GM12878 (cell line): ENCODE measurements around the gene RAPGEF1. TPM values are rescaled to one million over a fixed set of nuclear protein-coding genes. Genes with fewer than 3 reads are reported as not detected.

Experiments used
- ATAC-seq: fragments of 200-7000 bp; cut with Tn5 transposase; 3 replicates; pipeline ENCODE4 v1.9.1; 2020; ENCODE audit warnings: mild to moderate bottlenecking, moderate library complexity
- BruUV-seq: library from RNA; stranded (reverse); fragments of 400-500 nt; replicated peaks from 2 replicates; lab custom pipeline; 2021; lab: Mats Ljungman, UMichigan
- CTCF ChIA-PET: fragments of 300-600 bp; sonication (Branson Sonifier 250); formaldehyde crosslinking; extraction: SDS; loops from one replicate; lab custom pipeline; 2021; ENCODE audit warnings: inconsistent platforms; lab: Yijun Ruan, JAX
- POLR2A ChIA-PET: fragments of 350-600 bp; formaldehyde crosslinking; extraction: SDS; loops from one replicate; lab custom pipeline; 2021; ENCODE audit warnings: inconsistent platforms; lab: Charles Lee
- RAD21 ChIA-PET: fragments of 300-600 bp; sonication (Branson Sonifier 250); formaldehyde crosslinking; loops from one replicate; lab custom pipeline; 2023; ENCODE audit warnings: antibody characterized with exemption; ENCODE audit not compliant: unreplicated experiment; lab: Charles Lee
- SMC1A ChIA-PET: fragments of 300-600 bp; sonication (Branson Sonifier 250); formaldehyde crosslinking; loops from one replicate; lab custom pipeline; 2023; ENCODE audit not compliant: unreplicated experiment, uncharacterized antibody; lab: Charles Lee
- DNase-seq: peaks from one replicate; pipeline ENCODE4 v3.0.0-alpha.2; 2011; ENCODE audit warnings: low read depth, low spot score
- FAIRE-seq: peaks from 3 replicates; lab custom pipeline; 2011; peaks lifted over from hg19 to GRCh38; lab: Jason Lieb, UNC
- H2AFZ ChIP-seq: 2 replicates; pipeline ENCODE4 v1.6.0; 2011; ENCODE audit warnings: low read depth, low read length, control low read depth; ENCODE audit not compliant: control insufficient read depth
- H3K27ac ChIP-seq: 2 replicates; pipeline ENCODE4 v1.5.1; 2011; ENCODE audit warnings: control low read depth; ENCODE audit not compliant: control insufficient read depth, insufficient read depth
- H3K27me3 ChIP-seq, 2 experiments: replicated peaks in 1 of 2; 2 replicates each; pipeline versions ENCODE4 v1.6.0 to v1.6.1; 2011; ENCODE audit warnings: low read length in 1 of 2; ENCODE audit not compliant: control insufficient read depth in 2 of 2, insufficient read depth in 2 of 2
- H3K36me3 ChIP-seq, 2 experiments: 2 replicates each; pipeline ENCODE4 v1.5.1; 2011; ENCODE audit warnings: low read length in 1 of 2; ENCODE audit not compliant: control insufficient read depth in 2 of 2, insufficient read depth in 2 of 2
- H3K4me1 ChIP-seq: 2 replicates; pipeline ENCODE4 v1.6.1; 2011; ENCODE audit warnings: mild to moderate bottlenecking, low read length, moderate library complexity, mixed read lengths; ENCODE audit not compliant: control insufficient read depth, insufficient read depth
- H3K4me2 ChIP-seq: 2 replicates; pipeline ENCODE4 v1.6.0; 2011; ENCODE audit warnings: control low read depth; ENCODE audit not compliant: control insufficient read depth, insufficient read depth
- H3K4me3 ChIP-seq: fragments of 200-600 bp; sonication (generic); 2 replicates; pipeline ENCODE4 v1.5.1; 2016
- H3K79me2 ChIP-seq: 2 replicates; pipeline ENCODE4 v1.6.0; 2011; ENCODE audit warnings: low read length; ENCODE audit not compliant: control insufficient read depth, insufficient read depth
- H3K9ac ChIP-seq: 2 replicates; pipeline ENCODE4 v1.8.0; 2011; ENCODE audit warnings: low read length, control low read depth, mixed read lengths; ENCODE audit not compliant: control insufficient read depth, insufficient read depth
- H3K9me3 ChIP-seq: replicated peaks from 3 replicates; pipeline ENCODE4 v1.5.1; 2011; ENCODE audit warnings: mild to moderate bottlenecking, low read length; ENCODE audit not compliant: control insufficient read depth, insufficient read depth
- H4K20me1 ChIP-seq: 2 replicates; pipeline ENCODE4 v1.6.0; 2011; ENCODE audit not compliant: control insufficient read depth, insufficient read depth
- ASH2L ChIP-seq: fragments of 300-600, 200-600 bp; sonication (generic); IDR thresholded peaks from 2 replicates; pipeline ENCODE4 v1.6.1; 2017; ENCODE audit warnings: low read depth, mild to moderate bottlenecking, borderline replicate concordance
- BHLHE40 ChIP-seq, 2 experiments: fragments of 450-650 bp in 1 of 2; IDR thresholded peaks; 2 replicates each; pipeline ENCODE4 v1.6.1; 2011 to 2017; ENCODE audit warnings: low read depth in 2 of 2, borderline replicate concordance in 1 of 2, improper control_type of control experiment in 1 of 2, low read length in 1 of 2, mild to moderate bottlenecking in 1 of 2
- CREM ChIP-seq: IDR thresholded peaks from 2 replicates; pipeline ENCODE4 v1.6.1; 2014; ENCODE audit warnings: antibody characterized with exemption, low read depth
- EGR1 ChIP-seq, 2 experiments: IDR thresholded peaks; 1 replicate in 1 of 2; 2 replicates in 1 of 2; pipeline ENCODE4 v1.6.1; 2011 to 2012; ENCODE audit warnings: low read depth in 2 of 2, low read length in 2 of 2, borderline replicate concordance in 1 of 2, mild to moderate bottlenecking in 1 of 2, moderate library complexity in 1 of 2
- FOXM1 ChIP-seq: IDR thresholded peaks from 2 replicates; pipeline ENCODE4 v1.6.1; 2012; ENCODE audit warnings: low read depth, mild to moderate bottlenecking, inconsistent platforms, low read length, moderate library complexity
- HDAC2 ChIP-seq: fragments of 200-600 bp; sonication (generic); IDR thresholded peaks from 2 replicates; pipeline ENCODE4 v1.6.1; 2017
- MEF2A ChIP-seq: IDR thresholded peaks from 2 replicates; pipeline ENCODE4 v1.6.1; 2011; ENCODE audit warnings: low read depth, mild to moderate bottlenecking, low read length, moderate library complexity; ENCODE audit not compliant: insufficient read depth
- POLR2AphosphoS5 ChIP-seq: IDR thresholded peaks from 2 replicates; pipeline ENCODE4 v1.6.1; 2011; ENCODE audit warnings: mild to moderate bottlenecking, low read length, inconsistent platforms
- RAD51 ChIP-seq: fragments of 450-650 bp; IDR thresholded peaks from 2 replicates; pipeline ENCODE4 v1.6.1; 2016; ENCODE audit warnings: moderate library complexity, mild to moderate bottlenecking, inconsistent platforms
- RBBP5 ChIP-seq: fragments of 200-600 bp; sonication (generic); conservative IDR thresholded peaks from 2 replicates; pipeline ENCODE4 v1.6.1; 2016
- RELA ChIP-seq: fragments of 450-650 bp; IDR thresholded peaks from 2 replicates; pipeline ENCODE4 v1.8.0; 2014; ENCODE audit warnings: borderline replicate concordance; ENCODE audit not compliant: partially characterized antibody
- TCF3 ChIP-seq: IDR thresholded peaks from 2 replicates; pipeline ENCODE4 v1.6.1; 2012; ENCODE audit warnings: low read depth, mild to moderate bottlenecking, low read length, borderline replicate concordance; ENCODE audit not compliant: insufficient read depth
- WGBS: methylation state at CpG from one replicate; pipeline ENCODE4 v1.1.6; 2016; ENCODE audit warnings: low lambda C conversion rate; ENCODE audit not compliant: insufficient replicate concordance, insufficient coverage; ENCODE audit errors: missing lambda C conversion rate; 5-methylcytosine and 5-hydroxymethylcytosine counted together
- in situ Hi-C: fragments of 300-500 bp; cut with MboI; formaldehyde crosslinking; loops from 9 replicates; pipeline ENCODE4 v1.14.3; 2018; ENCODE audit warnings: mixed read lengths
- intact Hi-C: fragments of 100-400 bp; cut with micrococcal nuclease; formaldehyde crosslinking; loops from one replicate; pipeline ENCODE4 v1.14.2; 2022; ENCODE audit not compliant: unreplicated experiment
- polyA plus RNA-seq, 11 experiments: library from polyadenylated mRNA; depleted of rRNA in 4 of 11; unstranded in 6 of 11; stranded (reverse) in 5 of 11; fragments of >200 nt; fragmentation: Nextera tagmentation in 4 of 11; fragmentation: Illumina TruSeq in 1 of 11; extraction: Ambion mirVana in 4 of 11; extraction: Trizol in 1 of 11; gene quantifications; 1 replicate in 1 of 11; 2 replicates in 10 of 11; pipeline versions ENCODE4 v1.2.1 to v1.2.3, GENCODE V29; 2011 to 2016; ENCODE audit warnings: inconsistent platforms in 2 of 11, missing spikeins in 2 of 11, low read depth in 1 of 11
- total RNA-seq, 4 experiments: library from RNA; depleted of rRNA in 3 of 4; stranded (reverse); fragments of >200 nt in 3 of 4; fragmentation: Illumina TruSeq in 1 of 4; extraction: Trizol in 1 of 4; gene quantifications; 2 replicates each; pipeline versions ENCODE4 v1.2.1 to v1.2.3, GENCODE V29; 2013 to 2021
- TF ChIP-seq, protein P1 (sequence below): fragments of 450-650 bp; IDR thresholded peaks from 2 replicates; pipeline ENCODE4 v1.6.1; 2017; ENCODE audit warnings: borderline replicate concordance
- TF ChIP-seq, protein P2 (sequence below): IDR thresholded peaks from 2 replicates; pipeline ENCODE4 v1.6.1; 2012; ENCODE audit warnings: improper control_type of control experiment, low read depth, low read length; ENCODE audit not compliant: insufficient replicate concordance
- TF ChIP-seq, protein P3 (sequence below): IDR thresholded peaks from 2 replicates; pipeline ENCODE4 v1.6.1; 2012; ENCODE audit warnings: low read length, inconsistent platforms

Gene RAPGEF1
- total and polyA plus RNA-seq, 10 of the 15 experiments (the other 5 are each of a cell fraction or from before 2014, with no cell fraction given) = 0.42 to 113 (median 45.9) TPM

DNA sequence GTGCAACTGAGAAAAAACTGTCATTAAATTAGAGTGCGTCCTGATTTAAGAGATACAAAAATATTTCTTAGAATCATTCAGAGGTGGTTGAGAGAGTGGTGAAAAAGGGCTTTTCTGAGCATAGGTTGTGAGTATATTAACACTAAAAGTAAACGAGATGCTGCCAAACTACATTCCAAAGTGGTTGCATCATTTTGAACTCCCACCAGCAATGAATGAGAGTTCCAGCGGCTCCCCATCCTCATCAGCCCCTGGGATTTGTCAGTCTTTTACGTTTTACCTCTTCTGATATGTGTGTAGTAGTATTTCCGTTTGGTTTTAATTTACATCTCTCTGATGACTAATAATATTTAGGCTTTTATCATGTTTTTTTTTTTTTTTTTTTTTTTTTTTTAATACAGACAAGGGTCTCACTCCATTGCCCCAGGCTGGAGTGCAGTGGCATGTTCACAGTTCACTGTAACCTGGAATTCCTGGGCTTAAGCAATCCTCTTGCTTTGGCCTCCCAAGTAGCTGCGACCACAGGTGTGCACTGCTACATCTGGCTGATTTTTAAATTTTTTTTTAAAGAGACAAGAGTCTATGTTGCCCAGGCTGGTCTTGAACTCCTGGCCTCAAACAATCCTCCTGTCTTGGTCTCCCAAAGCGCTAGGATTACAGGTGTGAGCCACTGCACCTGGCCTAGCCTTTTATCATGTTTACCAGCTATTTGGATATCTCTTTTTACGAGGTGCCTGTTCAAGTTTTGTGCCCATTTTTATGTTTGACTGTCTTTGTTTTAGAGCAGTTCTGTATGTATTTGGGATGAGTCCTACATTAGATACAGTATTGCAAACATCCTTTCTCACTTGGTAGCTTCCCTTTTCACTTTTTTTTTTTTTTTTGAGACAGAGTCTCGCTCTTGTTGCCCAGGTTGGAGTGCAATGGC is 177.6 kb downstream of the RAPGEF1 start:
- WGBS = 55% methylated on average over 8 of the region's 9 CpGs
- no peaks in the 10 kb centered on the region; the same call in 2 of the 3 replicates for H3K9me3 ChIP-seq
- POLR2A ChIA-PET = interaction anchor here (0.7 kb wide), 1 partner anchor 83 kb away, joined by 3 read pairs; no protein-coding TSS in a partner anchor

More for the DNA sequence above, 177.6 kb downstream of the RAPGEF1 start:
- H3K4me1 ChIP-seq = no peaks in the 10 kb centered on the region
- no peaks in the 10 kb centered on the region for H3K27me3 ChIP-seq
- in situ Hi-C loops = no loop called here
- intact Hi-C loops = no loop called here
- TF ChIP-seq RELA (no peak), RAD51 (no peak), BHLHE40 (IDR thresholded peaks at IDR 0.05; ENCODE audit: borderline replicate concordance in 1 of 2, low read depth in 2 of 2, low read length in 1 of 2) (no peak), ASH2L (no peak), RBBP5 (no peak), MEF2A (no peak), CREM (no peak), TCF3 (no peak), EGR1 (IDR thresholded peaks at IDR 0.05; ENCODE audit: borderline replicate concordance in 1 of 2, low read depth in 2 of 2, low read length in 2 of 2) (no peak), FOXM1 (no peak), HDAC2 (no peak), POLR2AphosphoS5 (no peak)
- TF ChIP-seq, protein P1, sequence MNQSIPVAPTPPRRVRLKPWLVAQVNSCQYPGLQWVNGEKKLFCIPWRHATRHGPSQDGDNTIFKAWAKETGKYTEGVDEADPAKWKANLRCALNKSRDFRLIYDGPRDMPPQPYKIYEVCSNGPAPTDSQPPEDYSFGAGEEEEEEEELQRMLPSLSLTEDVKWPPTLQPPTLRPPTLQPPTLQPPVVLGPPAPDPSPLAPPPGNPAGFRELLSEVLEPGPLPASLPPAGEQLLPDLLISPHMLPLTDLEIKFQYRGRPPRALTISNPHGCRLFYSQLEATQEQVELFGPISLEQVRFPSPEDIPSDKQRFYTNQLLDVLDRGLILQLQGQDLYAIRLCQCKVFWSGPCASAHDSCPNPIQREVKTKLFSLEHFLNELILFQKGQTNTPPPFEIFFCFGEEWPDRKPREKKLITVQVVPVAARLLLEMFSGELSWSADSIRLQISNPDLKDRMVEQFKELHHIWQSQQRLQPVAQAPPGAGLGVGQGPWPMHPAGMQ = no peak
- TF ChIP-seq, protein P2, sequence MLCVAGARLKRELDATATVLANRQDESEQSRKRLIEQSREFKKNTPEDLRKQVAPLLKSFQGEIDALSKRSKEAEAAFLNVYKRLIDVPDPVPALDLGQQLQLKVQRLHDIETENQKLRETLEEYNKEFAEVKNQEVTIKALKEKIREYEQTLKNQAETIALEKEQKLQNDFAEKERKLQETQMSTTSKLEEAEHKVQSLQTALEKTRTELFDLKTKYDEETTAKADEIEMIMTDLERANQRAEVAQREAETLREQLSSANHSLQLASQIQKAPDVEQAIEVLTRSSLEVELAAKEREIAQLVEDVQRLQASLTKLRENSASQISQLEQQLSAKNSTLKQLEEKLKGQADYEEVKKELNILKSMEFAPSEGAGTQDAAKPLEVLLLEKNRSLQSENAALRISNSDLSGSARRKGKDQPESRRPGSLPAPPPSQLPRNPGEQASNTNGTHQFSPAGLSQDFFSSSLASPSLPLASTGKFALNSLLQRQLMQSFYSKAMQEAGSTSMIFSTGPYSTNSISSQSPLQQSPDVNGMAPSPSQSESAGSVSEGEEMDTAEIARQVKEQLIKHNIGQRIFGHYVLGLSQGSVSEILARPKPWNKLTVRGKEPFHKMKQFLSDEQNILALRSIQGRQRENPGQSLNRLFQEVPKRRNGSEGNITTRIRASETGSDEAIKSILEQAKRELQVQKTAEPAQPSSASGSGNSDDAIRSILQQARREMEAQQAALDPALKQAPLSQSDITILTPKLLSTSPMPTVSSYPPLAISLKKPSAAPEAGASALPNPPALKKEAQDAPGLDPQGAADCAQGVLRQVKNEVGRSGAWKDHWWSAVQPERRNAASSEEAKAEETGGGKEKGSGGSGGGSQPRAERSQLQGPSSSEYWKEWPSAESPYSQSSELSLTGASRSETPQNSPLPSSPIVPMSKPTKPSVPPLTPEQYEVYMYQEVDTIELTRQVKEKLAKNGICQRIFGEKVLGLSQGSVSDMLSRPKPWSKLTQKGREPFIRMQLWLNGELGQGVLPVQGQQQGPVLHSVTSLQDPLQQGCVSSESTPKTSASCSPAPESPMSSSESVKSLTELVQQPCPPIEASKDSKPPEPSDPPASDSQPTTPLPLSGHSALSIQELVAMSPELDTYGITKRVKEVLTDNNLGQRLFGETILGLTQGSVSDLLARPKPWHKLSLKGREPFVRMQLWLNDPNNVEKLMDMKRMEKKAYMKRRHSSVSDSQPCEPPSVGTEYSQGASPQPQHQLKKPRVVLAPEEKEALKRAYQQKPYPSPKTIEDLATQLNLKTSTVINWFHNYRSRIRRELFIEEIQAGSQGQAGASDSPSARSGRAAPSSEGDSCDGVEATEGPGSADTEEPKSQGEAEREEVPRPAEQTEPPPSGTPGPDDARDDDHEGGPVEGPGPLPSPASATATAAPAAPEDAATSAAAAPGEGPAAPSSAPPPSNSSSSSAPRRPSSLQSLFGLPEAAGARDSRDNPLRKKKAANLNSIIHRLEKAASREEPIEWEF = no peak
- TF ChIP-seq, protein P3, sequence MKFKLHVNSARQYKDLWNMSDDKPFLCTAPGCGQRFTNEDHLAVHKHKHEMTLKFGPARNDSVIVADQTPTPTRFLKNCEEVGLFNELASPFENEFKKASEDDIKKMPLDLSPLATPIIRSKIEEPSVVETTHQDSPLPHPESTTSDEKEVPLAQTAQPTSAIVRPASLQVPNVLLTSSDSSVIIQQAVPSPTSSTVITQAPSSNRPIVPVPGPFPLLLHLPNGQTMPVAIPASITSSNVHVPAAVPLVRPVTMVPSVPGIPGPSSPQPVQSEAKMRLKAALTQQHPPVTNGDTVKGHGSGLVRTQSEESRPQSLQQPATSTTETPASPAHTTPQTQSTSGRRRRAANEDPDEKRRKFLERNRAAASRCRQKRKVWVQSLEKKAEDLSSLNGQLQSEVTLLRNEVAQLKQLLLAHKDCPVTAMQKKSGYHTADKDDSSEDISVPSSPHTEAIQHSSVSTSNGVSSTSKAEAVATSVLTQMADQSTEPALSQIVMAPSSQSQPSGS = no peak
- H2AFZ ChIP-seq = no peak overlapping the region
- RAD21 ChIA-PET = no interaction called here
- no peak overlapping the region for H3K9ac ChIP-seq
- no TSS peak for BruUV-seq
- H4K20me1 ChIP-seq = no peaks in the 10 kb centered on the region
- SMC1A ChIA-PET = no interaction called here
- no peak for ATAC-seq
- DNase-seq = no peak
- no peak overlapping the region for H3K4me3 ChIP-seq
- no peak overlapping the region for H3K4me2 ChIP-seq
- H3K27ac ChIP-seq = no peak overlapping the region
- H3K79me2 ChIP-seq = no peaks in the 10 kb centered on the region
- FAIRE-seq = no peak
- no peaks in the 10 kb centered on the region for H3K36me3 ChIP-seq
- CTCF ChIA-PET = no interaction called here
